IPS-11a (cell line): ENCODE results near the gene IER3.
"Not testable (repeated sequence)": the region's sequence is repeated elsewhere in the genome, so short reads cannot be mapped to it uniquely, and the experiment has no call there.

ENCODE experiments used
- H3K4me3 ChIP-seq: one replicate; pipeline ENCODE4 v1.5.1; 2013; ENCODE audit warnings: low read depth, low read length, control low read depth

The IER3 gene

DNA sequence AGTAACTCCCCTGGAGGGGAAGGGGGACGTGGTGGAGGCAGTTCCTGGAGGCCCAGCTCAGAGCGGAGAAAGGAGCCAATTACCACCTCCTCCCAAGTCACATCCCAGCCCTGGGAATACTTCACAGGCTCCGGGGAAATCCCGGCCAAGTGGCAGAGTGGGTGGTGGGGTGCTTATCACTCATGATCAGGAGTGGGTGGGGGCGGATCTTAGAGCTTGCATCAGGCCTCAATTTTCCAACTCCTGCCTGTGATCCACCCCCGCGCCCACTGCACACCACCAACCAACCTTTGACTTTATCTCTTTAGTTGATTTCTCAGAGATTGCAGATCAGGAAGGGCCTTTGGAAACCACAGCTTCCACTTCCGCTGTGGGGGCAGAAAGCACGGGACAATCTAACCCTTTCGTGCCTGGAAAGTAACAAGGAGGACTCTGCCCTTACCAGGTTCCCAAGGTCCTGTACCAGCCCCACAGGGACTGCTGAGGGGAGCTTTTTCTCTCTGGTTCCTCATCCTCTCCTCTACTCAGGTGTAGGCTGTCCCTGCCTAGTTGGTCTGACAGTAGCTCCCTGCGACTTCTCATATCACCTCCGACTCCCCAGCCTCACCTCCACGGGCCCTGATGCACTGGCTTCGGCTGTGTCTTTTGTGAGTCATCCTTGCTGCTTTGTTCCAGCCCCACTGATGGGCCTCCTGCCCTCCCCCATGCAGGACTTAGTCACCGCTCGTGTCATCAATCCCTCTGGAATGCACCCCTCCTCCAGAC is 24.9 kb upstream of the IER3 start:
- H3K4me3 ChIP-seq = no peak overlapping the region

DNA sequence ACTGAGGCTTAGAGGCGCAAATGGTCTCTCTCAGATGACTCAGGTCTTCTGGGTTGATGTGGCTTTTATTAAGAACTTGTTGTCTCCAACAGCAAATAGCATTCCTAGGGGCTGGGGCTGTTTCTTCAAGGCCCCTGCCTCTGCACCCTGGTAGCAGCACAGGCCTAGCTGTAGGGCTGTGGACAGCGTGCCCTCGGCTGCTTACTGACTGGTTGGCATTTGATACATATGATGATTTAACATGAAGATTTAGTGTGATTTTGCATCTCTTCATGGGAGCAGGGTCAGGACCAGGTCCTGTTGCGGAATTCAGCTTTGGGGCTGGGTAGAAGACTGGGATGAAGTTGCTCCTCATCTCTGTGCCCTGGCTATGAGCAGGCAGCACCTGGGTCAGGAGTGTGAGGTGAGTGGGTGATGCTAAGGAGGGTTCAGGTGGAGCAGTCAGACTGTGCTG is 24.3 kb upstream of the IER3 start:
- H3K4me3 ChIP-seq = no peak overlapping the region

- no peak overlapping the region for H3K4me3 ChIP-seq
Measured at GRCh38 chr6:30767944-30768301, 23.6 kb upstream of the IER3 start.

DNA sequence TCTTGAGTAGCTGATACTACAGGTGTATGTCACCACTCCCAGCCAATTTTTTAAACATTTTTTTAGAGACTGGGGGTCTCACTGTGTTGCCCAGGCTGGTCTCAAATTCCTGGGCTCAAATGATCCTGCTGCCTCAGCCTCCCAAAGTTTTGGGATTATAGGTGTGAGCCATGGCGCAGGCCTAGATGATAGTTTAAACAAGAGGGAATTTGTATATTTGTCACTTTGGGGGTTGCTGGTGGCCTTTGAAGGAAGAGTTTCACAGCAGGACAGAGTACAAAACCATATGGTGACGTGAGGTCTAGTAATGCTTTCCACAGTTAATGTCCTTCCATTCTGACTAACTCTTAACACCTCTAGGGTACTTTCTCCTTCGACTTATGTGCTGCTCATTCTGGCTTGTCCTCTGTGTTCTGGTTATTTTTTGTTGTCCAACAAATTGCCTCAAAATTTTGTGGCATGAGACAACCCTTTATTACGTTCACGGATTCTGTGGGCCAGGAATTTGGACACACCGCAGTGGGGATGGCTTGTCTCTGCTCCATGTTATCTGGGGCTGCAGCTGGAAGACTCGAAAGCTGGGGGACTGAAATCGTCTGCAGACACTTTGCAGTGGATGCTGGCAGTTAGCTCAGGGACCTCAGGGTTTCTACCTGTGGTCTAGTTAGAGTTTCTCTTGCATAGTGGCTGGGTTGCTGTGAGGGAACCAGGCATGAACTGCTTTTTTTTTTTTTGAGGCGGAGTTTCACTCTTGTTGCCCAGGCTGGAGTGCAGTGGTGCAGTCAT is 23.0 kb upstream of the IER3 start:
- no peak overlapping the region for H3K4me3 ChIP-seq

DNA sequence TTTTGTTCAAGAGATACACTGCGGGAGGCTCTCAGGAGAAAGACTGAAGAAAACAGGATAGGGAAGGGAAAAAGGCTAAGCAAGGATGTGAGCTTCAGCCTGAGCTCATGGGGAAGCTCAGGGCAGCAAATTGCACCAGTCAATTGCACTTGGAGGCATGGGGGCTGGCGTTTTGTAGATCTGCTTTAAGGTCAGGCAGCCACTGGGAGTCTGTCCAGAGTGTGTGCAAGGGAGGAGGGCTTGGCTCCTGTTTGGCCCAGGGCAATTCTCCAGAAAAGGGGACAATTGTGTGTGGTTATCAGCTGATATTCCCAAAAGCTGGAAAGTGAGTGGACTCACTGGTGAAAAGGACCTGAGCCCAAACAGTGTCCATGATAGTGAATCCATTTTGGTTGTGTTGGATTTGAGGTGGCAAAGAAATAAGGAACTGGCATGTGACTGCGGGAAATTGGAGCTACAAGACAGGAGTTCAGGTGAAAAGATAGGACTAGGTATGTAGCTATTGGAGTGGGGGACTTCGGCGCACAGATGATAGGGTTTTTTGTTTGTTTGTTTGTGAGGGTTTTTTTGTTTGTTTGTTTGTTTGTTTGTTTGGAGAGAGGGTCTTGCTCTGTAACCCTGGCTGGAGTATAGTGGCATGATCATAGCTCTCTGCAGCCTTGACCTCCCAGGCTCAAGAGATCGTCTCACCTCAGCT is 22.3 kb upstream of the IER3 start:
- no peak overlapping the region for H3K4me3 ChIP-seq

- H3K4me3 ChIP-seq = not testable (repeated sequence)
Measured at GRCh38 chr6:30765495-30765894, 21.1 kb upstream of the IER3 start.

DNA sequence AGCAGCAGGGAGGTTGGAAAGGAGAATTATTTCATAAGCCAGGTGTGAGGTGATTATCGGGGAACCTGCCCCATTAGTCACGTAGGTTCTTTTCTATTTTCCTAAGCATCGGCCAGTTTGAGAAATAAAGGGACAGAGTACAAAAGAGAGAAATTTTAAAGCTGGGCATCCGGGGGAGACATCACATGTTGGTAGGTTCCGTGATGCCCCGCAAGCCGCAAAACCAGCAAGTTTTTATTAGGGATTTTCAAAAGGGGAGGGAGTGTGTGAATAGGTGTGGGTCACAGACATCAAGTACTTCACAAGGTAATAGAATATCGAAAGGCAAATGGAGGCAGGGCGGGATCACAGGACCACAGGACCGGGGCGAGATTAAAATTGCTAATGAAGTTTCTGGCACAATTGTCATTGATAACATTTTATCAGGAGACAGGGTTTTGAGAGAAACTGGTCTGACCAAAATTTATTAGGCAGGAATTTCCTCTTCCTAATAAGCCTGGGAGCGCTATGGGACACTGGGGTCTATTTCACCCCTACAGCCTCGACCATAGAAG is 20.2 kb upstream of the IER3 start:
- not testable (repeated sequence) for H3K4me3 ChIP-seq

- H3K4me3 ChIP-seq = no peak overlapping the region
Measured at GRCh38 chr6:30763618-30764489, 19.5 kb upstream of the IER3 start.

DNA sequence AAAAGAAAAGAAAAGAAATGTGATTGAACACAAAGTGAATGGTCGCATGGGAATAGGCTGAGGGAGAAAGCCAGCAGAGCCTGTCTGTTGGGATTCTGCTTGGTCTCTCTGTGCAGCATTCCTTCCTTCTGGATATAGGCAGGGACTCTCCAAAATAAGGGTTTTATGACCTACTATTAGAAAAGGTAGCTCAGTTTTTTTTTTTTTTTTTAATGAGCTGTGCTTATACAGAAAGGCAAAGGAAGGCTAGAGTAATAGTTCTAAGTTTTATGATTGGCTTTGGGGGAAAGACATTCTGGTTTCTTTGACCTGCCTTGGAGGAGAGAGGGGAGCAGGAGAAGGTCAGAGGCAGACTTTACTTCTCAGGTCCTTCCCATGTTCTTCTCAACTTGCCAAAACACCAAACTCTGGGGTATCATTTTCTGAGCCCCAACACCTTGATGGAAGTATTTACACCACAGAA is 18.8 kb upstream of the IER3 start:
- H3K4me3 ChIP-seq = no peak overlapping the region

GRCh38 chr6:30761791-30762429 is 17.6 kb upstream of the IER3 start:
- no peak overlapping the region for H3K4me3 ChIP-seq

GRCh38 chr6:30760549-30760948 is 16.2 kb upstream of the IER3 start:
- H3K4me3 ChIP-seq = no peak overlapping the region

GRCh38 chr6:30759575-30760239 is 15.4 kb upstream of the IER3 start:
- no peak overlapping the region for H3K4me3 ChIP-seq

DNA sequence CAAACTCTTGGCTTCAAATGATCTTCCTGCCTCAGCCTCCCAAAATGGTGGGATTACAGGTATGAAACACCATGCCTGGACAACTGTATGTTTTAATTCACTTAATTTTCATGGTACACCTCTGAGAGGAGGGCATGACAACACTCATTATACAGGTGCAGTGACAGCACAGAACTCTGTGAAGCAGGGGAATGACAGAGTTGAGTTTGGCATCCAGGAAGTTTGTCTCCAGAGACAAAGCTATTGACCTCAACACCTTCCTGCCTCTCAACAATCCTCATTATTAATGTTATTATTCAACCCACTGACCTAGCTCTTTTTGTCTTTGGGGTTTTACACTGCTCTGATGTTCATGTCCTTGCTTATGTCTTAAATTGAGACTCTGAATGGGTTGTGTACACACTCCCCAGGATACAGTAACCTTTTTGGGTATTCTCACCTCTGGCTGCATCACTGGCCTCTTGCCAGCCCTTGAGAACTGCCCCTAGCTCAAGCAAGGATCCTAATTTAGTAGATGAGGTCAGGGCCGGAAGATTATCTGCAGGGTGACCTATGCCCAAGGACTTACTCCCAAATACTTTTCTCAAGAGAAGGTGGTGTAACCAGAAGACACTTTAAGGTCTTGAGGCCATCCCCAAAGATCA is 13.0 kb upstream of the IER3 start:
- no peak overlapping the region for H3K4me3 ChIP-seq

DNA sequence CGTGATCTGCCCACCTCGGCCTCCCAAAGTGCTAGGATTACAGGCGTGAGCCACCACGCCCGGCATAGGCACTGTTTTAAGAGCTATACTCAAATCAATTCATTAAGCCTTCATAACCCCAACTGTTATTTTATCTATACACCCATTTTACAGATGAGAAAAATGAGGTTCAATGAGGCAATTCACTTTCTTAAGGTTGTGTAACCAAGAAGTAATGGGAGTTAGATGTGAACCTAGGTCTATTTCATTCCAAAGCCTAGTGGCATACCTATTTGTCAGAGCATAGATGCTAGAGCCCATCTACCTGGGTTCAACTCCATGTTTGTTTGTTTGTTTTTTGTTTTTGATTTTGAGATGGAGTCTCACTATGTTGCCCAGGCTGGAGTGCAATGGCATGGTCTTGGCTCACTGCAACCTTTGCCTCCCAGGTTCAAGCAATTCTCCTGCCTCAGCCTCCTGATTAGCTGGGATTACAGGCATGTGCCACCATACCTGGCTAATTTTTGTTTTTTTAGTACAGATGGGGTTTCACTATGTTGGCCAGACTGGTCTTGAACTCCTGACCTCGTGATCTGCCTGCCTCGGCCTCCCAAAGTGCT is 12.2 kb upstream of the IER3 start:
- not testable (repeated sequence) for H3K4me3 ChIP-seq

DNA sequence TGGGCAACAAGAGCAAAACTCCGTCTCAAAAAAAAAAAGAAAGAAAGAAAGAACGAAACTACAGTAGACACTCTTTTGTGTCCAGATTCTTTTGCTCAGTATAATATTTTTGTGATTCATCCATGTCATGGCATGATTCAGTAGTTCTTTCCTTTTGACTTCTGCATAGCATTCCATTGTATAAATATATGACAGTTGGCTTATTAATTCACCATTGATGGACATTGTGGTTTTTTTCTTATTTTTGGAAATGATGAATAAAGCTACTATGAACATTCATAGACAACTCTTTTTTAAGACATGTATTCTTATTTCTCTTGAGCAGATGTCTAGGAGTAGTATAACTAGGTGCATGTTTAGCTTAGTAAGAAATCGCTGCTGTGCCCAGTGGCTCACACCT is 10.3 kb upstream of the IER3 start:
- no peak overlapping the region for H3K4me3 ChIP-seq

DNA sequence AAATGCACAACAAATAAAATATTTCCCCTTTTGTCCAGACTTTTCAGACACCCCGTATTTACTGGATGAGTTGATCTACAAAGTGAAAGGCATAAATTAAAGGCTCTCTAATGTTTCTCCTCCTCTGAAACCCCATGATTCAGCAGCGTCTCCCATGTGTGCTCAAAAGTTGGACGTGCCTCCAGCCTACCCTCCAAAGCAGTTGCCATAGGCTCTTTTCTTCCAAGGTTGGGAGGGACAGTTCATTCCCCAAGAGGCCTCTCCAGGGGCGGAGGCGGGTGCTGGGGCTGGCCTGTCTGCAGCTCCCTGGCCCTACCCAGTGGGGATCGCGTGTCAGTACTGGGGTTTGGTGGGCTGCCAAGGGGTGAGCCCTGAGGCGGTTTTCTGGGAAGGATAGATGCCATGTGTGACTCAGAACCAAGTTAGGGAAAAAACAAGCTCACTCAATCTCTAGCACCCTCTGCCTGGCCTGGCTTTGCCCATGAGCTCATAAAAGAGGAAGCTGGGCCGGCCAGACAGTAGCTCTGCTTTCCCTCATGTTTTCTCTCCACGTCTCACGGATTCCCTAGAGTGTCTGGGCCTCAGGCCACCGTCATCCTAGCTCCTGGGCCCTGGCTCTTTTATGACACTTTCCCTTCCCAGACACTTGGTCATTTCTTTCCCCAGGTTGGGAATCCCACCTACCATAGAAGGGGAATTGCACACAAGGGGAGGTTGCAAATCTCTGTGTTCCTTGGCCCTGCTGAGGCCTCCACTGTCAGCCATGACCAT is 8.0 kb upstream of the IER3 start:
- no peak overlapping the region for H3K4me3 ChIP-seq

- H3K4me3 ChIP-seq = no peak overlapping the region
Measured at GRCh38 chr6:30750379-30750668, 6.0 kb upstream of the IER3 start.
